Cardiac septum (tissue), 1 donor: ENCODE data around the gene PRPF31. TPM values are rescaled to one million over a fixed set of nuclear protein-coding genes. Genes with fewer than 3 reads are reported as not detected.
"Not testable (repeated sequence)": the region's sequence is repeated elsewhere in the genome, so short reads cannot be mapped to it uniquely, and the experiment has no call there.

Experiments
- DNase-seq: peaks from one replicate; pipeline ENCODE4 v3.0.0-alpha.2; 2020; ENCODE audit warnings: low spot score
- intact Hi-C: fragments of 100-400 bp; cut with DNase I; formaldehyde crosslinking; loops from one replicate; pipeline ENCODE4 v1.14.0; 2022
- total RNA-seq: library from RNA; stranded (reverse); fragmentation: NEBNext Ultra II Directional; extraction: Animal tissue kit (Norgen Biotek cat#: 25700); gene quantifications from one replicate; pipeline ENCODE4 v1.2.1, GENCODE V29; 2021
- donor health status: DM: no; HTN: no; CAD: no.

Gene PRPF31
- total RNA-seq, 1 donor from 2014 or later, result 34.0 TPM

DNA sequence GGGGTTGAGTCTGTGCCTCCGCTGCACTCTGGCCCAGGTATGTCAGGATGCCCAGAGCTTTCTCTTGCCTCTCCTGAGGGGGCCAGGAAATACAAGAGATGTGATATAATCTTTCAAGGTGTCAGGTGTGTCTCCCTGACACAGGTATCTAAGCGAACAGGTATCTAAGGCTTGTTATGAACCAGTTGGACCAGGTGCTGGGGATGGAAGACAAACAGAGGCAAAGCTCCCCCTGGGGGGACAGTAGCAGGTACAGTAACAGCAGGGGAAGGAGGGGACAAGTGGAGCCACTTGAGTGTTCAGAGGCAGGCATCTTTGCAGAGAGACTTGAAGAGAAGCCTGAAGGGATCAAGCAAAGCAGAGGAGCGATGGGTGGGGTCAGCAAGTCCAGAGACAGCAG lies 41.4 kb downstream of the PRPF31 start:
- intact Hi-C loops, result no loop called here
- no peak for DNase-seq

DNA sequence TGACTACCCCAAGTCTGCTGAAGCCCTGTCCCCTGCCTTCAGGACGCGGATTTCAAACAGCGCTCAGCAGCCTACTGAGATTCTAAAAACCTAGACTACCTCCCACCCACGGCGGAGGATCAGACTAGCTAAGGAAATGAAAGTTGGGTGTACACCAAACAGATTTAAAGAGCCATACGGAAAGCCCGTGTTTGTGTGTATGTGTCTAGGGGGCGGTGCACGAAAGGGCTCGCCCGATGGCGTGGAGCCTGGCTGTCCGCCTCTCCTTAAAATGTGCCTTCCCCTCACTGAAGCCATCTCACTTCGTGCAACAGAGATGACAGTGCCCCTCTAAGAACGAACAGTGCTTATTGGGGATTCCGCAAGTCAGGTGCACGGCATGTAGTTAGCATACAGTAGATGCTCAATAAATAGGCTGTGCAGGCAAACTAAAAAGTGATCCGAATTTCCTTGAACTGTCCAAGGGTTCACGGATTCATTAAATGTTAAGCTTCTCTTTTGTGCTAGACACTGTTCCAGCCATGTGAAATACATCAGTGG lies 43.3 kb downstream of the PRPF31 start:
- intact Hi-C loops, result no loop called here

DNA sequence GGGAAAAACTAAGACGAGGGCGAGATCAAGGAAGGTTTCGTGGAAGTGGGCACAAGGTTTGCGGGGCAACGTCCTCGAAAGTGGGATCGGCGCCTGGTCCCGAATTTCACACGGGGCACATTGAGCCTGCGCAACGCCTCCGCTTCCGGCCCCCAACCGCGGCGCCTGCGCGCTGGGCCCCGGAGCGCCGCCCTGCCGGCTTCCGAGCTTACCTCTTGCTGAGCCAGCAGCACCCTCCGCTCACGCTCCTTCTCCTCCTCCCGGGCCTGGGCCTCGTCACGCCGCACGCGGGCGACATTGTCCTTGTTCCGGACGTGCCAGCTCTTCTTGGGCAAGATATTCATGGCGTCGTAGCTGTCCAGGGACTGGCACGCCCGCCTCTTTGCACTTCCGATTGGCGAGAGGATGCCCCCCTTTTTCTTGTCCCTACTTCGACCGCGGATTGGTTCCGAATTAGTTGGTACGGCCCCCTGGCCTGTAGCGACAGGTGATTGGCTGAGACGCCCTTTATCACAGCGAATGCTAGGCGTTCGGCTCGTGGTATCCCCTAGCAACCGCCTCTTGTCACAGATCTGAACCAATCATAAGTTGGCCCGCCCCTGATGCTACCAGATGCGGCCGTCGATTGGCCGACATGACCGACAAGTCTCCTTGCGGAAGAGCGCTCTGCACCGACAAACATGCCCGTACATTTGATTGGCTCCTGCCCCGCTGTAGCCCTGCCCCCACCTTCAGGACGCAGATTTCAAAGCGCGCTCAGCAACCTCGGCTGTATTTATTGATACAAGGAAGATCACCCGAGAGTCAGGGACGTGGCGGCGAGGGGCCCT lies 44.0 kb downstream of the PRPF31 start, which contains the start of gene LENG1:
Gene LENG1 (minus strand): TSS at position 370 of the 830 bp plus-strand sequence. CDS start 26 bp downstream, at position 344.
- intact Hi-C loops, result loop anchor here (5.0 kb wide), 1 partner anchor 43 kb away; the partner anchor contains the start of gene RPS9

More for the DNA sequence above, 43.3 kb downstream of the PRPF31 start:
- DNase-seq, result no peak

DNA sequence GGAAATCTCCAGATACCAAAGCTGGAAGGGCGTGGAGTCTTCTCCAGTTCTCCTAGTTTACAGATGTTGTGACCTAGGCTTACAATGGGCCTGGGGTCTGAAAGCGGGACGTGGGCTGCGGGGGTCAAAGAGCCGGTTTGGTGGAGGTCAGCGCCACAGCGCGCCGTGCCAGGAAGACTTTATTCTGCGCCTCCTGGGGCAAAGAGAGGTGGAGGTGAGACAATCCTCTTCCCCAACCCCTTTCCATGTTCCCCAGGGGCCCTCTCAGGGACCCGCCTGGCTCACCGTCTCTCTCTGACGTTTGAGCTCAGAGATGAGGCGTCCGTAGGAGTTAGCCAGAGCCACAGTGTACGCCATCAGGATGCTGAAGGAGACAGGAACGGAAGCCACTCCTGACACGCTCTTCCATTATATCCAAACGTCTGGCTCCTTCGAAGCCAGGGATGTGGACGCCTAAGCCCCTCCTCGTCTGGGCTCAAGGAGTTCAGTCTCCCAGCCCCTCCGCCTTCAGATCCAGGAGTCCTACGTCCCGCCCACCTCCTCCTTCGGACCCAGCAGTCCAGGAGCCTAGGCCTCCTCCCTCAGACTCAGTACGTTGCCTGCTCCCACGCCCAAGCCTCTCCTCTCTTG lies 44.7 kb downstream of the PRPF31 start:
- intact Hi-C loops, result loop anchor here (5.0 kb wide), 1 partner anchor 42 kb away; the partner anchor contains the start of gene RPS9
- DNase-seq, result no peak

More for the DNA sequence above, 44.0 kb downstream of the PRPF31 start, which contains the start of gene LENG1:
- peak; percentile 99 for DNase-seq

DNA sequence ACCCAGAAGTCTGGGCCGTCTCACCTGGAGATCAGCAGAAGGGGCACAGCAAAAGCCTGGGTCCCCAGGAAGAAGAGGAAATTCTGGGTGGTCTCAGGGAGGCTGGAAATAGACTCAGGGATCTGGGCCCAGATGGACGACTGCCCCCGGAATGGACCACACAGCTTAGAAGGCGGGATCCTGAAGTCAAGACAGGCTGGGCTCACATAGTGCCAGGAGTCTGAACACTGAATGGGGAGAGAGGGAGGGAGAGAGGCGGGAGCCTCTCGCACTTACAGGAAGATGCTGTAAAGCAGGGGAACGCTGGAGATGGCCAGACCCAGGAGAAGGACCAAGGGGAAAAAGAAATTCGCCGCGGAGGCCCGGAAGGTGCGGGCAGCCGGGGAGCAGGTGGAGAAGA lies 45.3 kb downstream of the PRPF31 start:
- DNase-seq, result no peak
- intact Hi-C loops, result loop anchor here (5.0 kb wide), 1 partner anchor 41 kb away; the partner anchor contains the start of gene RPS9

DNA sequence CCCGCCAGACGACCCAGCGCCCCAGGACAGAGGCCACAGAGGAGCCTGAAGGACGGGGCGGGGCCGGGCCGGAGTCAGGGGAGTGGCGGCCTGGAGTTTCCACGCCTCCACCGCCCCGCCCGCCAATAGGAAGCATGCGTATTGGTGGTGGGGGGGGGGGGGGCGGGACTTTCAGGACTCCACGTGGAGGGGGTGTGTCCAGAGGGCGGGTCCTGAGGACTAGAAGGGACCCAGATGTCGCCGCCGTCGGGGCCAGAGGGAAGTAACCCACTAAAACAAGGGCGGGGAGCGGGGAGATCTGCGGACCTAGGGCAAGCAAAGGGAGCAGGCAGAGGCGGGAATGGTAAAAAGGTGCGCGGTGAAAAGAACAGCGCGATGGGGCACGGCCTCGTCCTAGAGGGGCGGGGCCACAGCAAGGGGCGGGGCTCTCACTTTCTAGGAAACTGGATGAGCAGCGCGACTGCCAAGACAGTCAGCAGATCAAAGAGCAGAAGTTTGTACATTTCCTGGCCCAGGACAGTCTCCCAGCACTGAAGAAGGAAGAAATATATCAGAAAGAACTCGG lies 46.8 kb downstream of the PRPF31 start:
- intact Hi-C loops, result loop anchor here (5.0 kb wide), 1 partner anchor 40 kb away; the partner anchor contains the start of gene RPS9
- peak; percentile 90 for DNase-seq

DNA sequence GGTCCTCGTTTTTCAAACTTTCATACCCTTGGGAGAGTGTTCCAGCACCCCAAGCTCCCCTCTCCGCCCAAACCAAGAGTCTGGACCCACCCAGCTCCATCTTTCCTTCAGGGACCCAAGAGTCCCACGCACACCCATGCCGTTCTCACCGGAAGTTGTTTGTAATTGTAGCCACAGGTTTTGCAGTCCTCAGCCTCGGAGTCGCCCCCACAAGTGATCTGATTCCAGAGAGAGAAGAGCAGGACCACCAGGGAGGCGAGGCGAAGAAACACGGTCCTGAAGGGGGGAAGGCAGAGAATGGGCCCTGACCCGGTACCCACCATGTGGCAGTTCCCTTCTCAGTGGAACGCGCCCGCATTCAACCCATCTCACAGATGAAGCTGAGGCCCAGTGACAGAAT lies 47.3 kb downstream of the PRPF31 start:
- no peak for DNase-seq
- intact Hi-C loops, result loop anchor here (5.0 kb wide), 1 partner anchor 39 kb away; the partner anchor contains the start of gene RPS9

DNA sequence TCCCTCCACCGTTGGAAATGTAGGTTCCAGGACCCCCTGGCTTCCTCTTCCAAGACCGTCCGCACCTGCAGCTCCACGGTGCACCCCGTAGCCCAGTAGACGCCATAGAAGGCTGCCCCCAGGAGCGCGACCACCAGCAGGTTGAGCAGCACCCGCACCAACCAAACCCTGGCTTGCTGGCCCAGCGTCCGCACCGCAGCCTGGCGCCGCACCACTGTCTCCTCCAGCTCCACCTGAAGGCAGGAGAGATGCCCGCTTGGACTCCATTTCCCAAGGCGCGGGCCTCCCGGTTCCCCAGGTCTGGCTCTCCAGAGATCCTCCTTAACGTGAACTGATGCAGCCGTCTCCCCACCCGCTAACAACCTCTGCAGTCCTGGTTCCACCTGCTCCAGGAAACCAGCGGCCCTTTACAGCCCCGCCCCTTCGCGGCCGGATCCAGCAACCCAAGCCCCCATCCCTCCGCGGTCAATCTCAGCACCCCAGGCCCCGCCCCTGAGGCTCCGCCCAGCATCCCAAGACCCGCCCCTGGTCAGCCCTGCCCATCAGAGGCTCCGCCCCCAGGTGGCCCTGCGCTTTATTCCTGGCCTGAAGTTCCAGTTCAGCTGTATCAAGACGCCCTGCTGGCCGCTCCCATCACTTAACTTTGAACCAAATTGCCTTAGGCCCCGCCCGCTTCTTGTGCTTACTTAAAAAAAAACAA lies 49.0 kb downstream of the PRPF31 start:
- intact Hi-C loops, result loop anchor here (5.0 kb wide), 1 partner anchor 38 kb away; the partner anchor contains the start of gene RPS9
- peak; percentile 90 for DNase-seq

DNA sequence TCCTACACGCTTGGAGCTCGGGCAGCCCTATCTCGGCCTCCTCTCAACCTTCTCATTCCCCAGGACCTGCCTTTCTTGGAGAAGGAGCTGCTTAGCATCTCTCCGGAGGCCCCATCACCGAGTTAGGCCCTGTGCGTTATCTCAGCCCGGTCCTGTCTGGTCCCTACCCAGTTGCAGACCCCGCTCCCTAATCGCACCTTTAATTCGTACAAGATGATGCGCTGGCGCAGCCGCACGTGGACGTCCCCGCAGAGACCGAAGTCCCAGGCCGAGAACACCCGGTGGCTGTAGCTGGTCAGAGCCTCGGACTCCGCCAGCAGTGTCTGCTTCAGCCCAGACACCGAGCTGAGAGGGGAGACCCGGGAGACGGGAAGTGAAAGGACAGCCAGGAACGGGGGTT lies 49.7 kb downstream of the PRPF31 start:
- intact Hi-C loops, result no loop called here
- DNase-seq, result no peak

DNA sequence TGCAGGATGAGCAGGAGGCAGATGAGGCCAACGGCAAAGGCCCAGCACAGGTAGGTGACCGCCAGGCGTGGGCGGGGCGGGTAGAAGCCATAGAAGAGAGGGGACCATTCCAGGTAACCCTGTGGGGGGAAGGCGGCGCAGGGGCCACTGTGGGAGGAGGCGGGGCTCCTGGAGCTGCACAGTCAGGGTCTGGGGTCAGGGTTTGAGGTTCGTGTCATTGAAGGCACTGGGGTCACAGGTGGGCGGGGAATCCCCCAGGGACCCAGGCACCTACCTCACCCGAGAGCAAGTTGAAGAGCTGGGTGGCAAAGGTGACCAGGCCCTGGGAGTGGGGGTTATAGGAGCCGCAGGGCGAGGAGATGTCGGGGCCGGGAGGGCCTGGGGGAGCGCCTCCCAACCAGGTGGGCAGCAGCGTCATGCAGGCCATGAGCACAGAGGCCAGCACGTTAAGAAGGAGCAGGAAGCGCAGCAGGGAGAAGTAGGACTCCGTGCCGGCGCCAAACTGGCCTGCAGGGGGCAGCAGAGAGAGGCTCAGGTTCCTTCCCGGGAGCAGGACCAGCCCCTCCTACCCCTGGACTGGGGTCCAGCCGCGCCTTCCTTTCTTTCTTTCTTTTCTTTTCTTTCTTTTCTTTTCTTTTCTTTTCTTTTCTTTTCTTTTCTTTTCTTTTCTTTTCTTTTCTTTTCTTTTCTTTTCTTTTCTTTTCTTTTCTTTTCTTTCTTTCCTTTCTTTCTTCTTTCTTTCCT lies 52.8 kb downstream of the PRPF31 start:
- DNase-seq, result peak; percentile 97
- intact Hi-C loops, result loop anchor here (1.0 kb wide), 1 partner anchor 63 kb away; no protein-coding TSS in a partner anchor

DNA sequence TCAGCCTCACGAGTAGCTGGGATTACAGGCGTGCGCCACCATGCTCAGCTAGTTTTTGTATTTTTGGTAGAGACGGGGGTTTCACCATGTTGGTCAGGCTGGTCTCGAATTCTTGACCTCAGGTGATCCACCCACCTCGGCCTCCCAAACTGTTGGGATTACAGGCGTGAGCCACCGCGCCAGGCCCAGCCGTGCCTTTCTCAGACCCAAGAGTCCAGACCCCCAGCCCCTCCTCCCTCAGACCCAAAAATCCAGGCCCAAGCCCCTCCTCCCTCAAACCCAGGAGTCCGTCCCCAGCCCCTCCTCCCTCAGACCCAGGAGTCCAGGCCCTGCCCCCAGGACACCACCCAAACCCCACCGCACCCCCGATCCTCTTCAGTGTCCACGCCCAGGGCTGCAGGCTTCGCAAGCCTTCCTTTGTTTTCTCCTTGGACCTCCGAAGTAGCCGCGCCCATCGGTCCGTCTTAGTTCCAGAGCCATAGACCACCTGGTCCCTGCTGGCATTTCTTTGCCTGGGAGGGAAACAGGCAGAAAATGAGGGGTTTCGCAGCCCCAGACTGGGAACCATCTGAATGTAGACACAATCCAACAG lies 53.7 kb downstream of the PRPF31 start:
- DNase-seq, result no peak
- intact Hi-C loops, result no loop called here

DNA sequence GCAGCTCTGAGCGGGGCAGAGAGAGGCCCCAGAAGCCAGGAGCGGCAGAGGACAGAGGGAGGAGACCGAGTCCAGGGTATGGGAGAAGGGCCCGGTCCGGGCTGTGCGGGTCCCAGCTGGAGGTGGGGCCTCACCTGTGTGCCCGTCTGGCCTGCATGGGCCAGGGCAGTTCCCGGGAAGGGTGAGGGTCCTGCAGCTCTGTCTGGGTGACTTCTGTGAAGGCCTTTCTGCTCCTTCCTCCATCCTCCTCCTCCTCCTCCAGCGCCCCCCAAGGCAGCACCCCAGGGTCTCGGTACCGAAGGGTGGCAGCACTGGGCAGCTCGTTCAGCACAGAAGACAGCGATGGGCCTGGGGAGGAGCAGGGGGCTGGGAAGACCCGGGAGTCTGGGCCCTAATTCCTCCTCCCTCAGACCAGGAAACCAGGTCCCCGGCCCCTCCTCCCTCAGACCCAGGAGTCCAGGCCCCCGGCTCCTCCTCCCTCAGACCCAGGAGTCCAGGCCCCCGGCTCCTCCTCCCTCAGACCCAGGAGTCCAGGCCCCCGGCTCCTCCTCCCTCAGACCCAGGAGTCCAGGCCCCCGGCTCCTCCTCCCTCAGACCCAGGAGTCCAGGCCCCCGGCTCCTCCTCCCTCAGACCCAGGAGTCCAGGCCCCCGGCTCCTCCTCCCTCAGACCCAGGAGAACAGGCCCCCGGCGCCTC lies 56.3 kb downstream of the PRPF31 start:
- intact Hi-C loops, DNase-seq: not testable (repeated sequence)

DNA sequence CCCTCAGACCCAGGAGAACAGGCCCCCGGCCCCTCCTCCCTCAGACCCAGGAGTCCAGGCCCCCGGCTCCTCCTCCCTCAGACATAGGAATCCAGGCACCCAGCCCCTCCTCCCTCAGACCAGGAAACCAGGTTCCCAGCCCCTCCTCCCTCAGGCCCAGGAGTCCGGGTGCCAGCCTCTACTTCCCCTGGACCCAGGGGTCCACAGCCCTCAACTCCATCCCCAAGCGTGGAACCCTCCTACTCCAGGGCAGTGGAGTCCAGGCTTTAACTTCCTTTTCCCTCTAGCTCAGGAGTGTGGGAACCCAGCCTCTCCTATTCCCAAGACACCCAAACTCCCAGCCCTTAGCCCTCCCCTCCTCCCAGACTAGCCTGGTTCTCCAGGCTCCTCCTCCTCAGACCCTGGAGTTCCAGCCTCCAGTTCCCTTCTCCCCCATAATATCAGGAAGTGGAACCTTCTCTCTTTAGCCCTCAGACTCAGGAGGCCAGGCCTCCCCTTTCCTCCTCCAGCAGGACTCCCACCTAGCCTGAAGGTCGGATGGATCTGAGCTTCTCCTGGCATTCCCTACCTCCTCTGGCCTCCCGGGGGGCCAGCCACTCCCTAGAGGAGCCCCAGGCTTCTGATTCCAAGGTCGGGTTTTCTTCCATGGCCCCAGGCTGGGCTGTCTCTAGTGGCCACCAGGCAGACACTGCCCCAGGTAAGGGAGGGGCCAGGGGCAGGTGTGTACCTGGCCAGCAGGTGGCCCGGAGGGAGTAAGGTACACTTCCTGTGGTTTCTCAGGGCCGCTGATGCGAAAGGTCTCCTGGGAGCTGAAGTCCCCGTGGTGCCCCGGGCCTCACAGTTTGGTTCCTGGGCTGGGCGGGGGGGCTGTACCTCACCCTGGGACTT lies 57.2 kb downstream of the PRPF31 start, which contains the start of gene TMC4:
Gene TMC4 (minus strand): TSS at position 690 of the 888 bp plus-strand sequence. CDS start 43 bp downstream, at position 647.
- intact Hi-C loops, result no loop called here
- DNase-seq, result no peak

DNA sequence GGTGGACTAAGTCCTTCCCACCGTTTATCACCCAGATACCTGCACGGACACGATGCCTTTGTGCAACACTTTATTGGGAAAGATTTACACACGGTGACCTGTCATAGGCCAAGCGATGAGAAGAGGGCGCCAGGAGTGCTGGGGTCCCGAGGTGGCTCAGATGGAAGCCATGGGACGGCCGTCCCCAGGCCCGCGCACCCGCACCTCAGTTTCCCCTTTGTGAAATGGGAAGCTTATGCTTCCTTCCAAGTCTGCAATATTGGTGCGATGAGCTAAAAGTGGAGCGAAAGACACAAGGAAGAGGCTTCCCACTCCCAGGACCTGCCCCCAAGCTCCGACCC lies 57.8 kb downstream of the PRPF31 start:
- intact Hi-C loops, result no loop called here
- no peak for DNase-seq

DNA sequence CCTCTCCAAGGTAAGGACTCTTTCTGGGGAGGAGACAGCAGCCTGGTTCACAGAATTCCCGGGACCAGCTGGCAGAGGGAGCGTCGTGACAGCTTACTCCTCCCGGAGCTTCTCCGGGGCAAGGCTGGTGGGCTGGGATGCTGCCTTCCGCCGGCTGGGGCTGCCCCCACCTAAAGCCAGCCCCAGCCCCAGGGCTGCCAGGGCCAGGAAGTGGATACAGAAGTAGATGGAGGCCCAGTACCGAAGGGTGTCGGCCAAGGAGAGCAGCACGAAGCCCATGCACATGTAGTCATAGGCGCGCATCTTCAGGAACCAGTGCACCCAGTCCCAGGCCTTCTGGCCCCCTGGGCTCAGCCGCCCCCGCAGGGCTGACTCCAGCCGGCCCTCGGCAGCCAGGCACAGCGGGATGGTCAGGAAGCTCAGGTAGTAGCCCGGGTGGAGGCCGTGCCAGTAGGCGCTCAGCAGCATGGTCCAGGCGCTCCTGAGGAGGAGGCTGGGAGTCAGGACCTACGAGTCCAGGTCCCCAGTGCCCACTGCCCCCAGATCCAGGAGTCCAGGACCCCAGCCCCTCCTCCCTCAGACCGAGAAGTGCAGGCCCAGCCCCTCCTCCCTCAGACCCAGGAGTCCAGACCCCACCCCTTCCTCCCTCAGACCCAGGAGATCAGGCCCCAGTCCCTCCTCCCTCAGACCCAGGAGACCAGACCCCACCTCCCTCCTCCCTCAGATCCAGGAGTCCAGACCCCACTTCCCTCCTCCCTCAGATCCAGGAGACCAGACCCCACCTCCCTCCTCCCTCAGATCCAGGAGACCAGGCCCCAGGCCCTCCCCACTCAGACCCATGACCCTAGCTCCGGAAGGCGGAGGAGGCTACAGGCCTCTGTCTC lies 58.6 kb downstream of the PRPF31 start:
- intact Hi-C loops, result no loop called here
- DNase-seq, result no peak
